K562 (cell line): ENCODE measurements around the gene SLC39A7. TPM values are rescaled to one million over a fixed set of nuclear protein-coding genes. Genes with fewer than 3 reads are reported as not detected.

ENCODE experiments used
- ATAC-seq: fragments of 200-7000 bp; cut with Tn5 transposase; 3 replicates; pipeline ENCODE4 v1.9.1; 2020; ENCODE audit warnings: moderate library complexity
- BruUV-seq: library from RNA; stranded (reverse); fragments of 400-500 nt; replicated peaks from 2 replicates; lab custom pipeline; 2021; lab: Mats Ljungman, UMichigan
- CTCF ChIA-PET: fragments of 300-600 bp; formaldehyde crosslinking; extraction: SDS; loops from one replicate; lab custom pipeline; 2021; ENCODE audit warnings: low intra/inter-chr PET ratio; lab: Yijun Ruan, JAX
- POLR2A ChIA-PET: fragments of 300-600, 350-650 bp; sonication (Branson Sonifier 250); formaldehyde crosslinking; extraction: SDS; loops from one replicate; lab custom pipeline; 2021; ENCODE audit warnings: antibody characterized with exemption, inconsistent platforms; lab: Yijun Ruan, JAX
- DNase-seq, 4 experiments: peaks; one replicate each; pipeline versions ENCODE4 v3.0.0 to v3.0.0-alpha.2; 2011 to 2018; ENCODE audit warnings: low spot score in 3 of 4, mixed read lengths in 3 of 4; ENCODE audit errors: extremely low read depth in 1 of 4
- FAIRE-seq: peaks from 2 replicates; lab custom pipeline; 2011; peaks lifted over from hg19 to GRCh38; lab: Jason Lieb, UNC
- H2AFZ ChIP-seq: 2 replicates; pipeline ENCODE4 v1.6.0; 2011; ENCODE audit warnings: low read depth, low read length, control low read depth, inconsistent platforms
- H3K27ac ChIP-seq: fragments of 200-600 bp; 3 replicates; pipeline ENCODE4 v1.8.0; 2011; ENCODE audit warnings: low read depth, mild to moderate bottlenecking, control low read depth, inconsistent platforms, low read length, moderate library complexity, mixed read lengths; ENCODE audit errors: extremely low read depth
- H3K27me3 ChIP-seq, 2 experiments: fragments of 300-600 bp in 1 of 2; 2 replicates in 1 of 2; 3 replicates in 1 of 2; pipeline versions ENCODE4 v1.6.0 to v1.8.0; 2011; ENCODE audit warnings: inconsistent platforms in 2 of 2, low read length in 2 of 2, mild to moderate bottlenecking in 1 of 2, mixed read lengths in 1 of 2, moderate library complexity in 1 of 2; ENCODE audit not compliant: control insufficient read depth in 2 of 2, insufficient read depth in 2 of 2
- H3K36me3 ChIP-seq: fragments of 300-600 bp; 3 replicates; pipeline ENCODE4 v1.8.0; 2011; ENCODE audit warnings: mild to moderate bottlenecking, low read length, inconsistent platforms; ENCODE audit not compliant: control insufficient read depth, insufficient read depth
- H3K4me1 ChIP-seq, 2 experiments: fragments of 200-600 bp in 1 of 2; replicated peaks in 1 of 2; 2 replicates in 1 of 2; 3 replicates in 1 of 2; pipeline versions ENCODE4 v1.5.1 to v1.8.0; 2011; ENCODE audit warnings: inconsistent platforms in 2 of 2, low read length in 2 of 2, mild to moderate bottlenecking in 1 of 2, mixed read lengths in 1 of 2, moderate library complexity in 1 of 2; ENCODE audit not compliant: control insufficient read depth in 2 of 2, insufficient read depth in 2 of 2
- H3K4me2 ChIP-seq: 2 replicates; pipeline ENCODE4 v1.6.1; 2011; ENCODE audit warnings: low read length, control low read depth, inconsistent platforms, mixed read lengths; ENCODE audit not compliant: insufficient read depth
- H3K4me3 ChIP-seq: fragments of 200-600 bp; sonication (generic), shearing (Covaris generic); 2 replicates; pipeline ENCODE4 v1.5.1; 2016; ENCODE audit warnings: control low read depth, inconsistent platforms
- H3K79me2 ChIP-seq: fragments of 200-600 bp; 3 replicates; pipeline ENCODE4 v1.8.0; 2011; ENCODE audit warnings: low read length, inconsistent platforms; ENCODE audit not compliant: control insufficient read depth, insufficient read depth
- H3K9ac ChIP-seq, 2 experiments: 2 replicates each; pipeline versions ENCODE4 v1.6.0 to v1.6.1; 2011; ENCODE audit warnings: low read depth in 2 of 2, low read length in 2 of 2, control low read depth in 1 of 2, inconsistent platforms in 1 of 2, mild to moderate bottlenecking in 1 of 2, mixed read lengths in 1 of 2; ENCODE audit not compliant: insufficient read depth in 1 of 2
- H3K9me1 ChIP-seq: one replicate; pipeline ENCODE4 v1.6.0; 2011; ENCODE audit warnings: inconsistent platforms, mild to moderate bottlenecking, low read length, moderate library complexity; ENCODE audit not compliant: control insufficient read depth, insufficient read depth
- H3K9me3 ChIP-seq: replicated peaks from 2 replicates; pipeline ENCODE4 v1.5.1; 2011; ENCODE audit warnings: low read depth, low read length, inconsistent platforms; ENCODE audit not compliant: control insufficient read depth, insufficient read depth
- H4K20me1 ChIP-seq: replicated peaks from 2 replicates; pipeline ENCODE4 v1.6.1; 2011; ENCODE audit warnings: low read length, inconsistent platforms, mixed read lengths; ENCODE audit not compliant: control insufficient read depth, insufficient read depth
- ERF ChIP-seq: fragments of 450-650 bp; formaldehyde crosslinking; IDR thresholded peaks from 2 replicates; pipeline ENCODE4 v1.4.0; 2020; ENCODE audit warnings: mild to moderate bottlenecking, mixed read lengths
- NR2C2 ChIP-seq, 2 experiments: fragments of 200-800 bp in 1 of 2; sonication (Bioruptor generic) in 1 of 2; sonication (generic) in 1 of 2; formaldehyde crosslinking in 1 of 2; IDR thresholded peaks; 2 replicates each; pipeline versions ENCODE4 v1.6.1 to v1.8.0; 2016 to 2022; ENCODE audit warnings: mild to moderate bottlenecking in 1 of 2, missing compliant biosample characterization in 1 of 2, missing genetic modification characterization in 1 of 2, missing genetic modification reagents in 1 of 2
- NR4A1 ChIP-seq, 2 experiments: fragments of 250-450 bp in 1 of 2; fragments of 450-650 bp in 1 of 2; sonication (Bioruptor Pico) in 1 of 2; IDR thresholded peaks; 2 replicates each; pipeline versions ENCODE4 v1.4.0 to v1.6.1; 2016 to 2020; ENCODE audit warnings: mild to moderate bottlenecking in 2 of 2, missing compliant biosample characterization in 1 of 2, missing genetic modification characterization in 1 of 2, moderate library complexity in 1 of 2
- SUPT5H ChIP-seq: fragments of 450-650 bp; IDR thresholded peaks from 2 replicates; pipeline ENCODE4 v1.6.1; 2016
- ZHX1 ChIP-seq: fragments of 150-350 bp; conservative IDR thresholded peaks from 2 replicates; pipeline ENCODE4 v1.6.1; 2014; ENCODE audit warnings: low read length
- WGBS: fragments of 100-300 bp; shearing (Covaris generic); methylation state at CpG from one replicate; pipeline ENCODE4 v1.1.6; 2016; ENCODE audit warnings: low coverage, mixed read lengths; ENCODE audit not compliant: insufficient coverage; ENCODE audit errors: missing lambda C conversion rate; 5-methylcytosine and 5-hydroxymethylcytosine counted together
- in situ Hi-C: fragments of 300-500 bp; cut with MboI; formaldehyde crosslinking; loops from 4 replicates; pipeline ENCODE4 v1.15.0; 2018; ENCODE audit warnings: inconsistent platforms, mixed read lengths
- intact Hi-C: fragments of 100-400 bp; cut with micrococcal nuclease; formaldehyde crosslinking; loops from 2 replicates; pipeline ENCODE4 v1.14.2; 2022
- polyA plus RNA-seq, 8 experiments: library from polyadenylated mRNA; depleted of rRNA in 4 of 8; stranded (reverse) in 5 of 8; unstranded in 3 of 8; fragments of >200 nt; fragmentation: Nextera tagmentation in 2 of 8; fragmentation: Illumina TruSeq in 1 of 8; extraction: Ambion mirVana in 2 of 8; extraction: Trizol in 1 of 8; gene quantifications; 2 replicates each; pipeline versions ENCODE4 v1.2.1 to v1.2.3, GENCODE V29; 2011 to 2014; ENCODE audit warnings: inconsistent platforms in 1 of 8, missing spikeins in 1 of 8
- total RNA-seq, 7 experiments: library from RNA; depleted of rRNA in 6 of 7; stranded (reverse); fragments of >200 nt in 6 of 7; fragmentation: Illumina TruSeq in 2 of 7; extraction: Trizol in 2 of 7; gene quantifications; 2 replicates each; pipeline versions ENCODE4 v1.2.1 to v1.2.3, GENCODE V29; 2011 to 2021; ENCODE audit warnings: low replicate concordance in 1 of 7
- TF ChIP-seq, protein P1 (sequence below): fragments of 250-450 bp; sonication (Bioruptor Pico); IDR thresholded peaks from 2 replicates; pipeline ENCODE4 v1.5.0; 2021
- TF ChIP-seq, protein P2 (sequence below): fragments of 450-650 bp; IDR thresholded peaks from 2 replicates; pipeline ENCODE4 v1.6.1; 2016; ENCODE audit warnings: low read depth, mild to moderate bottlenecking, moderate library complexity

SLC39A7 gene
- total and polyA plus RNA-seq, 9 of the 15 experiments (the other 6 are each of a cell fraction or from before 2014, with no cell fraction given): 21.7 to 169 (median 121) TPM

GRCh38 chr6:33248643-33248931, 47.9 kb downstream of the SLC39A7 start:
- no peak for FAIRE-seq
- no peak for DNase-seq
- Histone ChIP-seq H4K20me1 (no peaks in the 10 kb centered on the region), H3K9me3 (no peaks in the 10 kb centered on the region), H3K4me3 (peak overlapping the region; percentile 53), H3K79me2 (no peaks in the 10 kb centered on the region), H3K4me1 (peaks cover 22 to 31% of the 10 kb centered on the region in 2 experiments), H3K9ac (peak overlapping the region; percentile 79 to 87), H3K27me3 (peaks cover 4 to 6% of the 10 kb centered on the region in 2 experiments; a peak in 2 of 5 replicates), H3K36me3 (peaks cover 19% of the 10 kb centered on the region), H3K9me1 (peaks cover 4% of the 10 kb centered on the region), H2AFZ (peak overlapping the region; percentile 99), H3K27ac (peak overlapping the region; percentile 81), H3K4me2 (peak overlapping the region; percentile 97)
- peak; percentile 25 for ATAC-seq
- intact Hi-C loops: loop anchor here (1.0 to 2.0 kb wide), 4 partner anchors 48 to 234 kb away; partner anchors contain the start of genes RXRB and SLC39A7
- CTCF ChIA-PET: interaction anchor here (0.5 to 3.6 kb wide), 11 partner anchors 48 to 504 kb away, joined by 3 to 24 read pairs (median 5); partner anchors contain the start of genes RXRB and SLC39A7
- WGBS: 2% methylated on average over 18 of the region's 18 CpGs
- POLR2A ChIA-PET: interaction anchor here (0.5 to 5.2 kb wide), 15 partner anchors 11 to 1767 kb away, joined by 3 to 57 read pairs (median 4); partner anchors contain the start of genes B3GALT4, HLA-DPA1, RING1 and RPS18
- no TSS peak for BruUV-seq
- in situ Hi-C loops: loop anchor here (5.0 kb wide), 2 partner anchors 131 to 231 kb away; no protein-coding TSS in a partner anchor
- no peak for TF ChIP-seq NR4A1 (CRISPR knock-in tag; IDR thresholded peaks at IDR 0.05)
- TF ChIP-seq NR4A1 (tag; IDR thresholded peaks at IDR 0.05): peak; percentile 76; the same call in 1 of the 2 replicates
- TF ChIP-seq ZHX1: 0 out of 2 replicates have a peak, but pooled peaks have one; percentile 4
- TF ChIP-seq SUPT5H: 0 out of 2 replicates have a peak, but pooled peaks have one; percentile 5
- TF ChIP-seq, protein P1, sequence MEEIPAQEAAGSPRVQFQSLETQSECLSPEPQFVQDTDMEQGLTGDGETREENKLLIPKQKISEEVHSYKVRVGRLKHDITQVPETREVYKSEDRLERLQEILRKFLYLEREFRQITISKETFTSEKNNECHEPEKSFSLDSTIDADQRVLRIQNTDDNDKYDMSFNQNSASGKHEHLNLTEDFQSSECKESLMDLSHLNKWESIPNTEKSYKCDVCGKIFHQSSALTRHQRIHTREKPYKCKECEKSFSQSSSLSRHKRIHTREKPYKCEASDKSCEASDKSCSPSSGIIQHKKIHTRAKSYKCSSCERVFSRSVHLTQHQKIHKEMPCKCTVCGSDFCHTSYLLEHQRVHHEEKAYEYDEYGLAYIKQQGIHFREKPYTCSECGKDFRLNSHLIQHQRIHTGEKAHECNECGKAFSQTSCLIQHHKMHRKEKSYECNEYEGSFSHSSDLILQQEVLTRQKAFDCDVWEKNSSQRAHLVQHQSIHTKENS (CRISPR knock-in tag): no peak
- TF ChIP-seq, protein P2, sequence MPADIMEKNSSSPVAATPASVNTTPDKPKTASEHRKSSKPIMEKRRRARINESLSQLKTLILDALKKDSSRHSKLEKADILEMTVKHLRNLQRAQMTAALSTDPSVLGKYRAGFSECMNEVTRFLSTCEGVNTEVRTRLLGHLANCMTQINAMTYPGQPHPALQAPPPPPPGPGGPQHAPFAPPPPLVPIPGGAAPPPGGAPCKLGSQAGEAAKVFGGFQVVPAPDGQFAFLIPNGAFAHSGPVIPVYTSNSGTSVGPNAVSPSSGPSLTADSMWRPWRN: 0 out of 2 replicates have a peak, but pooled peaks have one; percentile 9
- peak; percentile 21; the same call in 1 of the 2 replicates for TF ChIP-seq NR2C2 (CRISPR knock-in tag; IDR thresholded peaks at IDR 0.05)
- TF ChIP-seq NR2C2 (tag; IDR thresholded peaks at IDR 0.05): no peak
- TF ChIP-seq ERF (CRISPR knock-in tag): peak; percentile 19; the same call in 1 of the 2 replicates
